ENCODE measurements around the gene TP53INP2. TPM values are rescaled to one million over a fixed set of nuclear protein-coding genes. Genes with fewer than 3 reads are reported as not detected.
A peak's percentile ranks its signal among the peaks of the same experiment; 100 is the strongest.

TP53INP2 gene
- total and polyA plus RNA-seq, 2 of the 13 experiments (the other 11 are each of a cell fraction or from before 2014, with no cell fraction given) = 5.2 to 18.8 TPM

- TF ChIP-seq TRIM22 (IDR thresholded peaks at IDR 0.05) = no peak
- TF ChIP-seq MEIS2 (CRISPR knock-in tag; IDR thresholded peaks at IDR 0.05) = peak; percentile 4; the same call in 1 of the 2 replicates
- TF ChIP-seq TRIM24 (CRISPR knock-in tag; IDR thresholded peaks at IDR 0.05) = no peak
- TF ChIP-seq ZNF883 (CRISPR knock-in tag; IDR thresholded peaks at IDR 0.05; ENCODE audit: not compliant biosample characterization) = peak; percentile 51
- TF ChIP-seq ARNTL (CRISPR knock-in tag; IDR thresholded peaks at IDR 0.05) = no peak
- TF ChIP-seq E2F5 (CRISPR knock-in tag; conservative IDR thresholded peaks at IDR 0.05) = 0 out of 2 replicates have a peak, but pooled peaks have one; percentile 20
- TF ChIP-seq FOXA1 (IDR thresholded peaks at IDR 0.05) = no peak
- no peak; the same call in 1 of the 2 replicates for TF ChIP-seq FOXA1 (CRISPR knock-in tag; IDR thresholded peaks at IDR 0.05)
- TF ChIP-seq SP4 (CRISPR knock-in tag; IDR thresholded peaks at IDR 0.05) = peak; percentile 73
- peak; percentile 94; the same call in 1 of the 2 replicates for TF ChIP-seq SIN3A (IDR thresholded peaks at IDR 0.05; ENCODE audit: borderline replicate concordance, low read depth, low read length)
- TF ChIP-seq TEAD3 (CRISPR knock-in tag; optimal IDR thresholded peaks at IDR 0.05; ENCODE audit: borderline replicate concordance) = no peak
- TF ChIP-seq KLF6 (CRISPR knock-in tag; IDR thresholded peaks at IDR 0.05) = 0 out of 2 replicates have a peak, but pooled peaks have one; percentile 11
- no peak for TF ChIP-seq SETDB1 (CRISPR knock-in tag; IDR thresholded peaks at IDR 0.05; ENCODE audit: borderline replicate concordance)
- TF ChIP-seq KDM2A (CRISPR knock-in tag; IDR thresholded peaks at IDR 0.05; ENCODE audit: borderline replicate concordance, low read depth) = peak; percentile 74
- no peak; the same call in 1 of the 2 replicates for TF ChIP-seq E2F1 (CRISPR knock-in tag; IDR thresholded peaks at IDR 0.05)
- TF ChIP-seq STAG1 (CRISPR knock-in tag; IDR thresholded peaks at IDR 0.05) = no peak
- TF ChIP-seq RERE (CRISPR knock-in tag; IDR thresholded peaks at IDR 0.05; ENCODE audit: low read depth) = no peak
- TF ChIP-seq NCOR1 (IDR thresholded peaks at IDR 0.05; ENCODE audit: borderline replicate concordance, low read length) = peak; percentile 88
- TF ChIP-seq RNF2 (conservative IDR thresholded peaks at IDR 0.05; ENCODE audit: low read depth) = no peak
- TF ChIP-seq HNRNPUL1 (IDR thresholded peaks at IDR 0.05; ENCODE audit: low read depth, low read length) = no peak
- TF ChIP-seq SMAD1 (CRISPR knock-in tag; IDR thresholded peaks at IDR 0.05; ENCODE audit: borderline replicate concordance, low read depth) = peak; percentile 0; the same call in 1 of the 2 replicates
- peak; percentile 30 for TF ChIP-seq HES4 (CRISPR knock-in tag; IDR thresholded peaks at IDR 0.05; ENCODE audit: borderline replicate concordance)
These were observed at the start of gene TP53INP2 (continued) for GRCh38 chr20:34704177-34705007.
